RWPE2 (cell line): ENCODE data around the gene CIITA.

Source experiments
- ATAC-seq: fragments of 200-7000 bp; cut with Tn5 transposase; 3 replicates; pipeline ENCODE4 v1.9.1; 2021; ENCODE audit warnings: low read depth
- DNase-seq: peaks from one replicate; pipeline ENCODE4 v3.0.0-alpha.2; 2020; ENCODE audit warnings: low spot score
- H3K27ac ChIP-seq: fragments of 450-650 bp; 2 replicates; pipeline ENCODE4 v1.5.1; 2017; ENCODE audit warnings: mild to moderate bottlenecking; ENCODE audit not compliant: poor library complexity, severe bottlenecking
- H3K27me3 ChIP-seq: fragments of 250-450 bp; sonication (Bioruptor Pico); 2 replicates; pipeline ENCODE4 v1.5.1; 2021; ENCODE audit warnings: mild to moderate bottlenecking, moderate library complexity; ENCODE audit not compliant: insufficient read depth, poor library complexity, severe bottlenecking
- H3K36me3 ChIP-seq: fragments of 250-450 bp; sonication (Bioruptor Pico); 2 replicates; pipeline ENCODE4 v1.5.1; 2020; ENCODE audit warnings: low read depth, mild to moderate bottlenecking, moderate library complexity
- H3K4me1 ChIP-seq: fragments of 250-450 bp; sonication (Bioruptor Pico); 2 replicates; pipeline ENCODE4 v1.5.1; 2021; ENCODE audit warnings: mild to moderate bottlenecking, moderate library complexity; ENCODE audit not compliant: insufficient read depth, poor library complexity, severe bottlenecking
- H3K4me3 ChIP-seq: fragments of 250-450 bp; sonication (Bioruptor Pico); 2 replicates; pipeline ENCODE4 v1.5.1; 2021; ENCODE audit warnings: mild to moderate bottlenecking, moderate library complexity; ENCODE audit not compliant: severe bottlenecking
- H3K9me3 ChIP-seq: fragments of 250-450 bp; sonication (Bioruptor Pico); 2 replicates; pipeline ENCODE4 v1.5.1; 2021; ENCODE audit warnings: mild to moderate bottlenecking, moderate library complexity; ENCODE audit not compliant: severe bottlenecking
- TF ChIP-seq, protein P1 (sequence below): fragments of 450-650 bp; IDR thresholded peaks from one replicate; pipeline ENCODE4 v1.5.1; 2017; ENCODE audit warnings: mild to moderate bottlenecking, moderate library complexity; ENCODE audit not compliant: poor library complexity, severe bottlenecking

Gene CIITA

DNA sequence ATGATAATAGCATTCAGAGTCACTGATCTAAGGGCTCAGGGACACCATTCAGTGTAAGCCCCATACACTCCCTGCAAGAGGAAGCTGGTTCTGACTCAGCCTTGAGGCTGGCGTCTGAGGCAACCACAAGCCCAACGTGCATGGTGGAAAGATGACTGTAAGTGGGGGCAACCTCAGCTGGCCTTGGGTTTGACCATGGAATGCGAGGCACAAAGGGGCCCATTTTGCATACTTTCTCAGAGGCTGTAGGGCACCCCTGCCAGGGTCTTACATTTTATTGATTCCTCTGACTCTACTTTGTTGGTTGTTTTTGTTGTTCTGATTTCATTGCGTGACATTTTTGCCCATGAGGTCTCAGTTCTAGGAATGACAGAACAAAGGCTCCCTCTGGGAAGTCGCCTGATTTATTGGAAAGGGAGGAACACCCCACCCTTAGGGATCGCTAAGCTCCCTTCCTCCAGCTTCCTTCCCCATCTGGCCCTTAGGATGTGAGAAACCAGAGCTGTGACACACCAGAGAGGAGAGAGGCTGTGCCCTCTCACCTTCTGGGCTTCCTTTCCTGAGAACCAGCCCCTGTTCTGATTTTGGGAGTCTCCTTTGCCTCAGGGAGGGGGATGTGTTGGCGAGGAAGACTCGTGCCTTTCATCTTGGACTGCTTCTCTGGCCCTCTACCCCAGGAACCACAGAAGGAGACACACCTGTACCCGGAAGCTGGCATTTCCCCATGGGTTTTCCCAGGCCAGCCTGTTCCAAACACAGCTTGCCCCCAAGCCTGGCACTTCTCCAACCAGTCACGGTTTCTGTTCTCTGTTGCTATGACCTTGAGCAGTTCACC, 5.6 kb upstream of the CIITA start:
- H3K27ac ChIP-seq, result peak overlapping the region; percentile 25
- peaks cover 14% of the 10 kb centered on the region for H3K4me1 ChIP-seq
- no peak overlapping the region for H3K4me3 ChIP-seq
- TF ChIP-seq, protein P1, sequence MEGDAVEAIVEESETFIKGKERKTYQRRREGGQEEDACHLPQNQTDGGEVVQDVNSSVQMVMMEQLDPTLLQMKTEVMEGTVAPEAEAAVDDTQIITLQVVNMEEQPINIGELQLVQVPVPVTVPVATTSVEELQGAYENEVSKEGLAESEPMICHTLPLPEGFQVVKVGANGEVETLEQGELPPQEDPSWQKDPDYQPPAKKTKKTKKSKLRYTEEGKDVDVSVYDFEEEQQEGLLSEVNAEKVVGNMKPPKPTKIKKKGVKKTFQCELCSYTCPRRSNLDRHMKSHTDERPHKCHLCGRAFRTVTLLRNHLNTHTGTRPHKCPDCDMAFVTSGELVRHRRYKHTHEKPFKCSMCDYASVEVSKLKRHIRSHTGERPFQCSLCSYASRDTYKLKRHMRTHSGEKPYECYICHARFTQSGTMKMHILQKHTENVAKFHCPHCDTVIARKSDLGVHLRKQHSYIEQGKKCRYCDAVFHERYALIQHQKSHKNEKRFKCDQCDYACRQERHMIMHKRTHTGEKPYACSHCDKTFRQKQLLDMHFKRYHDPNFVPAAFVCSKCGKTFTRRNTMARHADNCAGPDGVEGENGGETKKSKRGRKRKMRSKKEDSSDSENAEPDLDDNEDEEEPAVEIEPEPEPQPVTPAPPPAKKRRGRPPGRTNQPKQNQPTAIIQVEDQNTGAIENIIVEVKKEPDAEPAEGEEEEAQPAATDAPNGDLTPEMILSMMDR, result no peak
- H3K9me3 ChIP-seq, result no peaks in the 10 kb centered on the region
- ATAC-seq (peak; percentile 94), DNase-seq (no peak)
- H3K27me3 ChIP-seq, result no peaks in the 10 kb centered on the region
- no peaks in the 10 kb centered on the region for H3K36me3 ChIP-seq

DNA sequence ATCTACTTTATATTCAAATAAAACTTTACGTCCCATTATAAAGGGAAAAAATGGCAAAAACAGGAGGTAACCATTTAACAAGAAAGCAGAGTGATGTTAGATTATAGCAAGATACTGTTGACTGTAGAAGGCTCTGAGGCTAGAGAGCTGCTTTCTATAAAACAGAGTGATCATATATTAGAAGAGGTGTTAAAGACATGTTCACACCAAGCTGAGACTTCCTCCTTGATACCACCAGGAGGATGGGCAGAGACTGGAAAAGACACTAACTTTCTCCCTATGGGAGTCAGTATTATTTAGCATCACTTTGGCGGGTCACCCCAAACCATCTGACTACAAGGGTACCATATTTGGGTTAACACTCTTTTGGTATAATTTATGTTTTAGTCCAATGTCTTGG, 687 bp upstream of the CIITA start:
- Histone ChIP-seq H3K9me3 (no peaks in the 10 kb centered on the region), H3K36me3 (no peaks in the 10 kb centered on the region), H3K4me1 (peaks cover 11% of the 10 kb centered on the region), H3K27ac (no peak overlapping the region), H3K27me3 (peaks cover 17% of the 10 kb centered on the region), H3K4me3 (no peak overlapping the region)
- no peak for ATAC-seq
- no peak for DNase-seq
- TF ChIP-seq, protein P1, result no peak

DNA sequence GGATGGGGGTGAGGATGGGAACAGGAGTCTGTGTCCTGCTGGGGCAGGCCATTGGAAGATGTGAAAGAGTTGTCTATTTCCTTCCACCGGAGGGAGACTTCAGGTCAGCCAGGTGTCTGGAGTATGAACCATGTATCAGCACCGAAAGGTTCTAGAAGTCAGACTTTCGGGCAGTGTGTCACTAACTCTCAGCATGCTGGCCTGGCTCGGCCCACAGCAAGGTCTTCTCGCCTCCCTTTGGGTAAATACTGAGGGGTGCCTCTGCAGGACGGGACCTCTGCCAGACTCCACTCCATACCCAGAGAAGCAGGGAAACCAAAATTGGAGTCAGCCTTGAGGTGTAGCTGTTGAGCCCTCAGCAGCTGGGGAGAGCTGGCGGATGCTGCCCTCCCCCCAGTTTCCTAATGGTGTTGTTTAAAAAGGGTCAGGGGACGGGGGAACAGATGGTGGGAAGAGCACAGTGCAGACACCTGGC, 507 bp downstream of the CIITA start:
- Histone ChIP-seq H3K4me3 (no peak overlapping the region), H3K36me3 (no peaks in the 10 kb centered on the region), H3K27ac (no peak overlapping the region), H3K9me3 (no peaks in the 10 kb centered on the region), H3K27me3 (peaks cover 17% of the 10 kb centered on the region), H3K4me1 (peaks cover 6% of the 10 kb centered on the region)
- peak; percentile 6; the same call in 2 of the 3 replicates for ATAC-seq
- DNase-seq, result no peak
- TF ChIP-seq, protein P1, result no peak

DNA sequence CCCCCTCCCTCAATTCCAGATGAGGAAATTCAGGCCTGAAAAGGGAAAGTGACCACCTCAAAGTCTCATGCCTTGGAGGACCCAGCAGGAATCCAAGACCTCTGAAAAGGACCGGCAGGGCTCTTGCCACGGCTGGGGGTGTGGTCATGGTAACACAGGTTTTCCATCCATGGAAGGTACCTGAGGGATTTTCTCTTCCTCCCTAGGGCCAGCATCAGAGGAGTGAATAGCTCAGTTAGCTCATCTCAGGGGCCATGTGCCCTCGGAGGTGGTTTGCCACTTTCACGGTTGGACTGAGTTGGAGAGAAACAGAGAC, 1.3 kb downstream of the CIITA start:
- H3K4me3 ChIP-seq, result peak overlapping the region; percentile 14
- ATAC-seq (no peak), DNase-seq (no peak)
- peaks cover 6% of the 10 kb centered on the region for H3K4me1 ChIP-seq
- H3K27ac ChIP-seq, result no peak overlapping the region
- no peaks in the 10 kb centered on the region for H3K9me3 ChIP-seq
- peaks cover 17% of the 10 kb centered on the region for H3K27me3 ChIP-seq
- TF ChIP-seq, protein P1, result no peak
- H3K36me3 ChIP-seq, result no peaks in the 10 kb centered on the region
